ENCODE results near the gene CNN2. TPM values are rescaled to one million over a fixed set of nuclear protein-coding genes. Genes with fewer than 3 reads are reported as not detected.

Gene CNN2
- total RNA-seq, 1 experiment from 2014 or later, result 87.2 TPM

DNA sequence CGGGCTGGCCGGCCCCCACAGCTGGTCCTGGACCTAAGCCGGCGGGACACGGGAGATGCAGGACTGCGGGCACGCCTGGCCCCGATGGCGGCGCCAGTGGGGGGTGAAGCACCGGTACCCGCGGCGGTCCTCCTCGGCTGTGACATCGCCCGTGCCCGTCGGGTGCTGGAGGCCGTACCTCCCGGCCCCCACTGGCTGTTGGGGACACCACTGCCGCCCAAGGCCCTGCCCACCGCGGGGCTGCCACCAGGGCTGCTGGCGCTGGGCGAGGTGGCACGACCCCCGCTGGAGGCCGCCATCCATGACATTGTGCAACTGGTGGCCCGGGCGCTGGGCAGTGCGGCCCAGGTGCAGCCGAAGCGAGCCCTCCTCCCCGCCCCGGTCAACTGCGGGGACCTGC, 23.1 kb upstream of the CNN2 start:
- peaks cover 22% of the 10 kb centered on the region for H3K27me3 ChIP-seq
- no peak overlapping the region for H3K4me3 ChIP-seq
- H3K9me3 ChIP-seq (replicated peaks), result no peaks in the 10 kb centered on the region
- H3K36me3 ChIP-seq, result peaks cover 2% of the 10 kb centered on the region; the same call in 1 of the 2 replicates
- no peak for DNase-seq
- H3K4me1 ChIP-seq, result no peaks in the 10 kb centered on the region
- H3K27ac ChIP-seq, result no peak overlapping the region

- no peak for DNase-seq
- H3K27me3 ChIP-seq, result peaks cover 13% of the 10 kb centered on the region
- H3K4me1 ChIP-seq, result no peaks in the 10 kb centered on the region
- no peak overlapping the region for H3K27ac ChIP-seq
- no peak overlapping the region for H3K4me3 ChIP-seq
- peaks cover 2% of the 10 kb centered on the region; the same call in 1 of the 2 replicates for H3K36me3 ChIP-seq
- H3K9me3 ChIP-seq (replicated peaks), result no peaks in the 10 kb centered on the region
Observed at GRCh38 chr19:1004204-1004802, 22.1 kb upstream of the CNN2 start.

GRCh38 chr19:1004803-1005664, 21.4 kb upstream of the CNN2 start:
- Histone ChIP-seq H3K27me3 (peaks cover 6% of the 10 kb centered on the region), H3K4me1 (no peaks in the 10 kb centered on the region), H3K36me3 (peaks cover 8% of the 10 kb centered on the region), H3K4me3 (no peak overlapping the region), H3K27ac (no peak overlapping the region), H3K9me3 (replicated peaks) (no peaks in the 10 kb centered on the region)
- no peak for DNase-seq

DNA sequence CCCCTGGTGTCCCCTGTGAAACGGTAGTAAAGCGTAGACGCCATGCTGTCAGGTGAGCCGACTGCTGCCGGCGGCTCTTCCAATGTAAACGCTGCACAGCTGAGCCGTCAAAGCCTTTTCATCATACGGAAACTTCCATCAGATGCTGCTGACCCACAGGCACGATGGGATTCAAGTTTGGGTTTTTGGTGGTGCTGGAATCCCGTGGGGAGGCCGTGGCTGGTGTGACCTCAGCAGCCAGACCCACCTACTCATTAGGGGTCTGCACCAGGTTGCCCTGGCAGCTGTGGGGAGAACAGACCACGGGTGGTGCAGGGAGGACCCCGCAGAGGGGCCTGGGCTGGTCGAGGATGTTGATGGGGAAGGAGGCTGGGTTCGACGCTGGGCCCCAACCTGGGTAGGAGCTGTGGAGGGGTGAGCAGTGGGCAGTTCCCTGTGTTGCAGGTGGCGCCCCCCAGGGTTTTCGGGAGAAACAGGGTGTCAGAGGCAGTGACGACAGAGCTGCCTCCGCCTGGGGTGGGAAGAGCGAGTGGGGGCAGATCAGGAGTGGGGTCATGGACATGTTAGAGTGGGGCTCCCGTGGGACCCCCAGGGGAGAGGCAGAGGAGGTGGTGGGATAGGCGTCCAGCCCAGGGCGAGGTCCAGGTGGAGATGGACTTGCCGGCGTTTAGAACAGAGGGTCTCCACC, 19.6 kb upstream of the CNN2 start:
- Histone ChIP-seq H3K4me1 (no peaks in the 10 kb centered on the region), H3K27ac (no peak overlapping the region), H3K36me3 (peaks cover 22% of the 10 kb centered on the region), H3K27me3 (no peaks in the 10 kb centered on the region), H3K4me3 (no peak overlapping the region), H3K9me3 (replicated peaks) (no peaks in the 10 kb centered on the region)
- no peak for DNase-seq

GRCh38 chr19:1007399-1008251, 18.8 kb upstream of the CNN2 start:
- Histone ChIP-seq H3K27me3 (no peaks in the 10 kb centered on the region), H3K36me3 (peaks cover 29% of the 10 kb centered on the region), H3K4me1 (no peaks in the 10 kb centered on the region), H3K4me3 (no peak overlapping the region), H3K9me3 (replicated peaks) (no peaks in the 10 kb centered on the region), H3K27ac (no peak overlapping the region)
- no peak for DNase-seq

GRCh38 chr19:1008268-1009040, 18.0 kb upstream of the CNN2 start:
- Histone ChIP-seq H3K27ac (no peak overlapping the region), H3K4me1 (no peaks in the 10 kb centered on the region), H3K27me3 (no peaks in the 10 kb centered on the region), H3K36me3 (peaks cover 38% of the 10 kb centered on the region), H3K4me3 (no peak overlapping the region), H3K9me3 (replicated peaks) (no peaks in the 10 kb centered on the region)
- DNase-seq, result no peak

DNA sequence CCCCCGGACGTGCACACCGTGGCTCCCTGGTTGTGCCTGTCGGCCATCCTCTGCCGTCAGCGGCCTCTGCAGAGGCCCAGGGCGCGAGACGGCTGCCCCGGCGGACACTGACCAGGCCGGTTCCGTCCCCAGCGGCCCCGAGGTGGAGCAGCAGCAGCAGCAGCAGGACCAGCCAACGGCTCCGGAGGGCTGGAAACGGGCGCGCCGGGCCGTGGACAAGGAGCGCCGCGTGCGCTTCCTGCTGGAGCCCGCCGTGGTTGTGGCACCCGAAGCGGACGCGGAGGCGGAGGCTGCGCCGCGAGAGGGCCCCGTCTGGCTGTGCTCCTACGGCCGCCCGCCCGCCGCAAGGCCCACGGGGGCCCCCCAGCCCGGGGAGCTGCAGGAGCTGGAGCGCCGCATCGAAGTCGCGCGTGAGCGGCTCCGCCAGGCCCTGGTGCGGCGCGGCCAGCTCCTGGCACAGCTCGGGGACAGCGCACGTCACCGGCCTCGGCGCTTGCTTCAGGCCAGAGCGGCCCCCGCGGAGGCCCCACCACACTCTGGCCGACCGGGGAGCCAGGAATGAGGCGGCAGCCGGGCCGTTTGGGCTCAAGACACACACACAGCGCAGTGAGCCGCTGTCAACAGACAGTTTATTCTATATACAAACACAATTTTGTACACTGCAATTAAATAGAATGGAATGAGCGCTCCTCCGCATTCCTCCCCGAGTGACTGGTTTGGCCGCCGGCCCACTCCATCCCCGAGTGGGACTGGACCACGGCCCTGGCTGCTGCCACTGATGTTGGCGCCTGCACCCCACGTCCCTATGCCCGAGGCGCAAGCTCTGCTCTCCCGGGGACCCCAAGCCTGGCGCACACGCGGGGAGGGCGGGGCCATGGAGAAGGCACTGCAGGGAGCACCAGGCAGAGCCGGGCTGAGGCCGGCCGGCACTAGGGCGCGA, 17.1 kb upstream of the CNN2 start:
- no peak overlapping the region for H3K4me3 ChIP-seq
- H3K27ac ChIP-seq, result no peak overlapping the region
- DNase-seq, result no peak
- H3K27me3 ChIP-seq, result no peaks in the 10 kb centered on the region
- no peaks in the 10 kb centered on the region for H3K4me1 ChIP-seq
- peaks cover 42% of the 10 kb centered on the region for H3K36me3 ChIP-seq
- no peaks in the 10 kb centered on the region for H3K9me3 ChIP-seq (replicated peaks)

GRCh38 chr19:1009981-1010538, 16.3 kb upstream of the CNN2 start:
- Histone ChIP-seq H3K4me3 (no peak overlapping the region), H3K9me3 (replicated peaks) (no peaks in the 10 kb centered on the region), H3K27me3 (no peaks in the 10 kb centered on the region), H3K4me1 (no peaks in the 10 kb centered on the region), H3K27ac (no peak overlapping the region), H3K36me3 (peaks cover 42% of the 10 kb centered on the region)
- DNase-seq, result no peak

GRCh38 chr19:1010586-1011510, 15.6 kb upstream of the CNN2 start:
- no peak overlapping the region for H3K4me3 ChIP-seq
- no peaks in the 10 kb centered on the region for H3K27me3 ChIP-seq
- H3K9me3 ChIP-seq (replicated peaks), result no peaks in the 10 kb centered on the region
- DNase-seq, result no peak
- peaks cover 42% of the 10 kb centered on the region for H3K36me3 ChIP-seq
- H3K4me1 ChIP-seq, result no peaks in the 10 kb centered on the region
- no peak overlapping the region for H3K27ac ChIP-seq

- H3K9me3 ChIP-seq (replicated peaks), result no peaks in the 10 kb centered on the region
- no peak overlapping the region for H3K27ac ChIP-seq
- DNase-seq, result no peak
- peaks cover 42% of the 10 kb centered on the region for H3K36me3 ChIP-seq
- H3K4me3 ChIP-seq, result no peak overlapping the region
- H3K27me3 ChIP-seq, result no peaks in the 10 kb centered on the region
- H3K4me1 ChIP-seq, result no peaks in the 10 kb centered on the region
Observed at GRCh38 chr19:1011831-1012333, 14.5 kb upstream of the CNN2 start.

DNA sequence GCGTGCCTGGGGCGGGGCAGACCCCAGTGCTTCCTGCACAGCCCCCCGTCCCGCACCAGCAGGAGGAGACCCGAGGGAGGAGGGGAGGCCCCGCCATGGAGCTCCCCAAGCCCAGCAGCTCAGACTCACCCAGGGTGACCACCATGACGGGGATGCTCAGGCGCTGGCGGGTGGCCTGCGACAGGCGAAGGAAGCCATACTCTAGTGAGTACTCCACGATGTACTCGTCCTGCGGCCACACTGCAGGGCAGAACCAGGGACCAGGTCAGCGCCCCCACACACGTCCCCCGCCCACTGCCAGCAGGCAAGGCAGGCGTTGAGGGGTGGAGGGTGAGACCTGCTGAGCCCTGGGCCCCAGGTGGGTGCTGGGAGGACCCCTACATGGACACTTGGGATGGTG, 14.1 kb upstream of the CNN2 start:
- Histone ChIP-seq H3K27ac (no peak overlapping the region), H3K4me1 (no peaks in the 10 kb centered on the region), H3K4me3 (no peak overlapping the region), H3K27me3 (no peaks in the 10 kb centered on the region), H3K36me3 (peaks cover 42% of the 10 kb centered on the region), H3K9me3 (replicated peaks) (no peaks in the 10 kb centered on the region)
- no peak for DNase-seq

DNA sequence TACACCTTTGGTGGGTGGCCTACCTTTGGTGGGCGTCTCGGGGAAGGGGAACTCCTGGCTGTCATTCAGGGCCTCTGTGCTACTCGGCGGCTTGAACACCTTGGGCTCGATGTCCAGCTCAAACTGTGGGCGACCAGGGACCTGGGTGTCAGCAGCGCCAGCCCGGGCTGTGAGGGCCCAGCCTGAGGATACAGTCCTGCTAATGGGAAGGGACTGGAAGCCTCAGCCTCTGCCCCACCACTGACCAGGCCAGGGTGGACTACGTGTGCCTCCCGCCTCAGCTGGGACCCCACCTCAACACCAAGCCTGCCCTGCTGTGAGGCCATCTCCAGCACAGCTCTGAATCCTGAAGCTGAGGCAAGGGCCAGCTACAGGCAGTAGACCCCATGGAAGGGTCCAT, 13.2 kb upstream of the CNN2 start:
- Histone ChIP-seq H3K4me3 (no peak overlapping the region), H3K27ac (no peak overlapping the region), H3K27me3 (no peaks in the 10 kb centered on the region), H3K36me3 (peaks cover 40% of the 10 kb centered on the region), H3K4me1 (no peaks in the 10 kb centered on the region), H3K9me3 (replicated peaks) (no peaks in the 10 kb centered on the region)
- DNase-seq, result no peak

Measured in SJCRH30 (cell line).